Liver (tissue), 9 donors: ENCODE results near the gene KMT2E. TPM values are rescaled to one million over a fixed set of nuclear protein-coding genes. Genes with fewer than 3 reads are reported as not detected.
"Not testable (repeated sequence)": the region's sequence is repeated elsewhere in the genome, so short reads cannot be mapped to it uniquely, and the experiment has no call there.

ENCODE experiments used
- DNase-seq: peaks from one replicate; pipeline ENCODE4 v3.0.0-alpha.2; 2017; ENCODE audit warnings: low spot score
- H3K27ac ChIP-seq, 2 donors: one replicate each; pipeline ENCODE4 v1.7.0; 2013; ENCODE audit warnings: inconsistent platforms in 2 of 2, low read length in 2 of 2, control low read depth in 1 of 2, low read depth in 1 of 2, mild to moderate bottlenecking in 1 of 2
- H3K27me3 ChIP-seq, 4 donors: one replicate each; pipeline versions ENCODE4 v1.6.1 to v1.7.0; 2013; ENCODE audit warnings: low read length in 3 of 4, inconsistent platforms in 1 of 4, mild to moderate bottlenecking in 1 of 4, moderate library complexity in 1 of 4; ENCODE audit not compliant: control insufficient read depth in 4 of 4, insufficient read depth in 4 of 4
- H3K36me3 ChIP-seq, 4 donors: one replicate each; pipeline versions ENCODE4 v1.6.1 to v1.7.0; 2013; ENCODE audit warnings: low read length in 3 of 4, mild to moderate bottlenecking in 3 of 4, low read depth in 1 of 4, moderate library complexity in 1 of 4; ENCODE audit not compliant: control insufficient read depth in 4 of 4, insufficient read depth in 3 of 4
- H3K4me1 ChIP-seq, 4 donors: one replicate each; pipeline versions ENCODE4 v1.6.1 to v1.7.0; 2013; ENCODE audit warnings: low read length in 3 of 4, mild to moderate bottlenecking in 3 of 4, moderate library complexity in 1 of 4; ENCODE audit not compliant: control insufficient read depth in 4 of 4, insufficient read depth in 4 of 4
- H3K4me3 ChIP-seq, 3 donors: one replicate each; pipeline versions ENCODE4 v1.6.1 to v1.7.0; 2013; ENCODE audit warnings: low read length in 3 of 3, control low read depth in 1 of 3, low read depth in 1 of 3, mild to moderate bottlenecking in 1 of 3
- H3K9ac ChIP-seq, 2 donors: one replicate each; pipeline ENCODE4 v1.7.0; 2013; ENCODE audit warnings: low read length in 2 of 2, mild to moderate bottlenecking in 2 of 2, moderate library complexity in 2 of 2, control low read depth in 1 of 2, low read depth in 1 of 2
- H3K9me3 ChIP-seq, 4 donors: one replicate each; pipeline versions ENCODE4 v1.6.1 to v1.7.0; 2013; ENCODE audit warnings: low read length in 3 of 4; ENCODE audit not compliant: control insufficient read depth in 4 of 4
- ATF3 ChIP-seq: IDR thresholded peaks from 2 replicates; pipeline ENCODE4 v1.6.1; 2016; ENCODE audit warnings: antibody characterized with exemption
- CTCF ChIP-seq: fragments of 150-350 bp; IDR thresholded peaks from 2 replicates; pipeline ENCODE4 v1.5.1; 2017; ENCODE audit warnings: improper control_type of control experiment, low read depth, low read length; ENCODE audit not compliant: missing input control
- FOXA1 ChIP-seq: IDR thresholded peaks from 2 replicates; pipeline ENCODE4 v1.6.1; 2016; ENCODE audit warnings: antibody characterized with exemption
- GABPA ChIP-seq, 2 donors: IDR thresholded peaks in 1 of 2; conservative IDR thresholded peaks in 1 of 2; 2 replicates each; pipeline ENCODE4 v1.6.1; 2016; ENCODE audit warnings: antibody characterized with exemption in 2 of 2, mild to moderate bottlenecking in 1 of 2, moderate library complexity in 1 of 2
- JUND ChIP-seq, 2 donors: IDR thresholded peaks; 2 replicates each; pipeline ENCODE4 v1.6.1; 2016; ENCODE audit warnings: antibody characterized with exemption in 2 of 2
- MAX ChIP-seq: IDR thresholded peaks from 2 replicates; pipeline ENCODE4 v1.6.1; 2016; ENCODE audit warnings: antibody characterized with exemption
- REST ChIP-seq: IDR thresholded peaks from 2 replicates; pipeline ENCODE4 v1.6.1; 2016; ENCODE audit warnings: antibody characterized with exemption, mild to moderate bottlenecking
- RXRA ChIP-seq, 2 donors: IDR thresholded peaks; 2 replicates each; pipeline ENCODE4 v1.6.1; 2017 to 2018; ENCODE audit warnings: antibody characterized with exemption in 2 of 2, mild to moderate bottlenecking in 1 of 2
- YY1 ChIP-seq: IDR thresholded peaks from 2 replicates; pipeline ENCODE4 v1.6.1; 2016; ENCODE audit warnings: antibody characterized with exemption, mild to moderate bottlenecking
- ZBTB33 ChIP-seq: IDR thresholded peaks from 2 replicates; pipeline ENCODE4 v1.6.1; 2016; ENCODE audit warnings: antibody characterized with exemption
- WGBS: extraction: QIAGEN DNeasy Blood & Tissue Kit; methylation state at CpG from one replicate; pipeline ENCODE4 v1.1.7; 2013; 5-methylcytosine and 5-hydroxymethylcytosine counted together
- polyA plus RNA-seq, 2 donors: library from polyadenylated mRNA; stranded (reverse) in 1 of 2; unstranded in 1 of 2; fragments of 200-250 nt in 1 of 2; fragments of >200 nt in 1 of 2; fragmentation: Nextera tagmentation in 1 of 2; extraction: Ambion mirVana in 1 of 2; gene quantifications; one replicate each; pipeline versions ENCODE4 v1.2.1 to v1.2.3, GENCODE V29; 2013 to 2015
- total RNA-seq, 2 donors: library from RNA; depleted of rRNA; stranded (reverse); fragments of >200 nt; gene quantifications; one replicate each; pipeline ENCODE4 v1.2.3, GENCODE V29; 2014
- donor health status: healthy.
- donor health status: healthy.
- donor health status: healthy.
- donor health status: healthy.
- donor health status: healthy.

KMT2E gene
- total and polyA plus RNA-seq, 4 donors, result 7.1 to 55.6 (median 42.4) TPM

GRCh38 chr7:105046414-105046813 is 32.4 kb downstream of the KMT2E start (continued):
- TF ChIP-seq REST, result no peak

- TF ChIP-seq CTCF (no peak), ZBTB33 (no peak), YY1 (no peak), ATF3 (no peak), RXRA (IDR thresholded peaks at IDR 0.05) (no peak), MAX (no peak), FOXA1 (no peak), GABPA (IDR thresholded peaks at IDR 0.05 in 1 of 2, conservative IDR thresholded peaks at IDR 0.05 in 1 of 2) (no peak)
- peaks cover 0 to 9% (median 2%) of the 10 kb centered on the region in 4 donors for H3K36me3 ChIP-seq
- no peaks in the 10 kb centered on the region for H3K9me3 ChIP-seq
- no peak overlapping the region for H3K27ac ChIP-seq
- DNase-seq, result no peak
- H3K9ac ChIP-seq, result no peak overlapping the region
- H3K27me3 ChIP-seq, result no peaks in the 10 kb centered on the region
- no peak overlapping the region for H3K4me3 ChIP-seq
- H3K4me1 ChIP-seq, result peaks cover 2 to 15% (median 10%) of the 10 kb centered on the region in 4 donors
- 91% methylated on average over 4 of the region's 4 CpGs for WGBS
These were observed 33.9 kb downstream of the KMT2E start for GRCh38 chr7:105047932-105048331.

- H3K9me3 ChIP-seq, result no peaks in the 10 kb centered on the region
- H3K27ac ChIP-seq, result no peak overlapping the region
- peaks cover 0 to 3% (median 0%) of the 10 kb centered on the region in 4 donors for H3K36me3 ChIP-seq
- WGBS, result 98% methylated on average over 1 of the region's 1 CpG
- no peak for TF ChIP-seq REST
- TF ChIP-seq JUND (IDR thresholded peaks at IDR 0.05), result no peak
- H3K9ac ChIP-seq, result no peak overlapping the region
- H3K27me3 ChIP-seq, result no peaks in the 10 kb centered on the region
- no peak overlapping the region for H3K4me3 ChIP-seq
- peaks cover 2 to 12% (median 8%) of the 10 kb centered on the region in 4 donors for H3K4me1 ChIP-seq
- no peak for DNase-seq
These were observed 36.5 kb downstream of the KMT2E start for GRCh38 chr7:105050493-105050892.

GRCh38 chr7:105050899-105051298 is 36.9 kb downstream of the KMT2E start:
- H3K27me3 ChIP-seq, H3K36me3 ChIP-seq, DNase-seq, H3K9ac ChIP-seq, H3K9me3 ChIP-seq, H3K27ac ChIP-seq, H3K4me3 ChIP-seq: not testable (repeated sequence)
- 96% methylated on average over 7 of the region's 7 CpGs for WGBS
- peaks cover 2 to 12% (median 8%) of the 10 kb centered on the region in 4 donors for H3K4me1 ChIP-seq
